HUES6 (cell line): ENCODE results near the gene EXOC6B.
"Not testable (repeated sequence)": the region's sequence is repeated elsewhere in the genome, so short reads cannot be mapped to it uniquely, and the experiment has no call there.

Source experiments
- H3K27ac ChIP-seq: 2 replicates; pipeline ENCODE4 v1.7.0; 2013; ENCODE audit warnings: low read depth, mild to moderate bottlenecking, low read length, inconsistent platforms
- H3K27me3 ChIP-seq: 2 replicates; pipeline ENCODE4 v1.6.1; 2013; ENCODE audit warnings: low read length; ENCODE audit not compliant: control insufficient read depth, insufficient read depth
- H3K36me3 ChIP-seq: 2 replicates; pipeline ENCODE4 v1.6.1; 2013; ENCODE audit warnings: low read length; ENCODE audit not compliant: control insufficient read depth, insufficient read depth
- H3K4me1 ChIP-seq: 2 replicates; pipeline ENCODE4 v1.6.1; 2013; ENCODE audit warnings: low read length; ENCODE audit not compliant: control insufficient read depth, insufficient read depth
- H3K4me3 ChIP-seq: 2 replicates; pipeline ENCODE4 v1.5.1; 2013; ENCODE audit warnings: low read depth, low read length
- H3K9ac ChIP-seq: one replicate; pipeline ENCODE4 v1.6.1; 2013; ENCODE audit warnings: mild to moderate bottlenecking, low read length
- H3K9me3 ChIP-seq: 2 replicates; pipeline ENCODE4 v1.6.1; 2013; ENCODE audit warnings: low read depth, low read length; ENCODE audit not compliant: control insufficient read depth, insufficient read depth

Gene EXOC6B

DNA sequence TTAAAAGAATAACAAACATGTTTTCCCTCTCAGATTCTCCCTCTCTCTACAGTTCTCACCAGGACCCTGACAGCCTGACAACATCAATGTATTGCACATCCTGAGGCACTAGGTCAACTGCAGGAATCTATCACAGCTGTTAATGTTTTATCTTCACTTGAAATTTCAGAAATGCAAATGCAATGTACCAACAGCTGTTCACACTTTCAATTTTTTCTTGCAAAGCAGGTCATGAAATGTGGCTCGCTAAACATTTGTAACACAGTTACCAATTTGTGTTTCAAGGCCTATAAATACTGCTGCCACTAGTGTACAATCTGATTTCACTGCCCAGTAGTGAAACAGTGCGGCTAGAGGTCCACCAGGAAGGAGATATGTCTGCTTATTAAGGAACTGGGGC lies 147.8 kb downstream of the EXOC6B start:
- Histone ChIP-seq H3K36me3 (no peaks in the 10 kb centered on the region), H3K9me3 (no peaks in the 10 kb centered on the region), H3K9ac (no peak overlapping the region), H3K27ac (no peak overlapping the region), H3K4me1 (no peaks in the 10 kb centered on the region), H3K27me3 (no peaks in the 10 kb centered on the region), H3K4me3 (no peak overlapping the region)

DNA sequence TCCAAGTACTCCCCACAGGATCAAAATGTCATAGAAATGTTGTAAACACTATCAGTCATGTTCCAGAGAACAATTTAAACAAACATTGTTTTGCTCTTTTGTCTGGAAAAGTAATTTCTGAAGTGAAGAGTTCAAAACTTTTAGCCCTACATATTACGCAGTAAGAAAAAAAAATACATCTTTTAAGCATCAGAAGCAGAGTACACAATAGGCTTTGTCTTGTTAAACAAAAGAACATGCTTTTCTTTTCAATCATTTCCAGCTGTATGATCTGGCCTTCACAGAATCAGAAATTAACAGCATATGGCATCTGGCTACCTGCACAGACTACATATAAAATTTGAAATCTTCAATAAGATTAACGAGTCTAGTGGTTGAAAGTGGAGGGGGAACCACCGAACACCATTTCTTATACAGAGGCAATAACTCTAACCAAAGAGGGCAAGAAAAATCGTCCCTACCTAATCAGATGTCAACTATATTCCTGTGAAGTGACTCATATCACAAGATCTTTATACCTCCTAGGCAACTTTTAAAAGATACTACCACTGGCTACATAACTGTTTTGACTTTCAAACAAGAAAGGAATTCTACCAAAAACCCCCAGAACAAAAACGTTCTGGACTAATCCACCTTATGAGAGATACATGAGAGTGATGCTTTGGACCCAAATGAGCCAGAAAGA lies 149.3 kb downstream of the EXOC6B start:
- no peaks in the 10 kb centered on the region for H3K36me3 ChIP-seq
- H3K27ac ChIP-seq = no peak overlapping the region
- no peaks in the 10 kb centered on the region for H3K27me3 ChIP-seq
- no peaks in the 10 kb centered on the region for H3K4me1 ChIP-seq
- H3K9me3 ChIP-seq = no peaks in the 10 kb centered on the region
- no peak overlapping the region for H3K4me3 ChIP-seq
- H3K9ac ChIP-seq = no peak overlapping the region

DNA sequence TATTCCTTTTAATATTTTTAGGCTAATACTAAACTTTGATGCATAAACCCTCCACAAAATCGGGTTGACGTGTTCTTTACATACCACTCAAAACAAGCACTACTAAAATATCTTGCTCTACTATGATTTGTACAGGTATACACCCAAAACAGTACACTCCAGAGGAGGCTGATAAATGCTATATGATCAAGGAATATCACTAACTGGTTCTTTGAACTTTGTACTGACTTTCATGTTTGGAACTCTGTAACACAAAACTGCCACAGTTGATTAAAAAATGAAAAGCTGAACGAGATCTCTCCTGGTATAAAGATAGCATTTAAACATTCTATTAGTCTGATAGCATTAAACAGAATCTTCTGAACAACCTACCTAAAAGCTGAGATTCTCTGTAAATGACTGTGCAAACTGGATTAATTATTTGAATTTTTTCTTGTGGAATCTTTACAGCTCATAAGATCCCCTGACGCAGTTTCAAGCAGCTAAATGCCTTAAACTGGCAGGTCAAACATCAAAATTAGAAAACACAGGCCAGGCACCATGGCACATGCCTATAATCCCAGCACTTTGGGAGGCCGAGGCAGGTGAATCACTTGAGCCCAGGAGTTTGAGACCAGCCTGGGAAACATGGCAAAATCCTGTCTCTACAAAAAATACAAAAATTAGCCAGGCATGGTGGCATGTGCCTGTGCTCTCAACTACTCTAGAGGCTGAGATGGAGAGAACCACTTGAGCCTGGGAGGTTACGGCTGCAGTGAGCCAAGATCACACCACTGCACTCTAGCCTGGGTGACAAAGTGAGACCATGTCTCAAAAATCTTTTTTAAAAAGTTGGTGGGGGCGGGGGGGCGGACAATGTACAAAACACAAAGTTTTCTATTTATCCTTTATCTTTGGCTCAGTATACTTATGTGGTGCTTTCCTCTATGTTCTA lies 150.6 kb downstream of the EXOC6B start:
- H3K4me3 ChIP-seq = no peak overlapping the region
- H3K9me3 ChIP-seq = no peaks in the 10 kb centered on the region
- H3K36me3 ChIP-seq = no peaks in the 10 kb centered on the region
- H3K27me3 ChIP-seq = no peaks in the 10 kb centered on the region
- H3K4me1 ChIP-seq = no peaks in the 10 kb centered on the region
- no peak overlapping the region for H3K27ac ChIP-seq
- H3K9ac ChIP-seq = no peak overlapping the region

DNA sequence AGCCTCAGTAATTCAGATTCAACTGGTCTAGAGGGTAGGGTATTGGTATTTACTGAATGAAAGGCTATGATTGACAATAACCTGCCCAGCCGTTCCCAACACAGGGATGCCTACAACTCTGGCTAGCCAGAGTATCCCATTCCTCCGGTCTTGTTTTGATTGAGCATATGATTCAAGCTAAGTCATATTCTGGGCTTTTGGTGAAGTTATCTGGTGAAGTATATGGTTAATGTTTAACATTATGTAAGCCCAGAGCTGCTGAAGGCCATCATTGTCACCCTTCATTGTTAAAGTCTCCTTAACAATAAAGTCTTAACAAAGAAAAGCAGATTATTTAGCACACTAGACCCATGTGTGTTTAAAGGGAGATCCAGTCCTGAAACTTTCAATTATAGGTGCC lies 152.6 kb downstream of the EXOC6B start:
- Histone ChIP-seq H3K9ac (no peak overlapping the region), H3K36me3 (no peaks in the 10 kb centered on the region), H3K4me1 (no peaks in the 10 kb centered on the region), H3K9me3 (no peaks in the 10 kb centered on the region), H3K27ac (no peak overlapping the region), H3K4me3 (no peak overlapping the region), H3K27me3 (no peaks in the 10 kb centered on the region)

DNA sequence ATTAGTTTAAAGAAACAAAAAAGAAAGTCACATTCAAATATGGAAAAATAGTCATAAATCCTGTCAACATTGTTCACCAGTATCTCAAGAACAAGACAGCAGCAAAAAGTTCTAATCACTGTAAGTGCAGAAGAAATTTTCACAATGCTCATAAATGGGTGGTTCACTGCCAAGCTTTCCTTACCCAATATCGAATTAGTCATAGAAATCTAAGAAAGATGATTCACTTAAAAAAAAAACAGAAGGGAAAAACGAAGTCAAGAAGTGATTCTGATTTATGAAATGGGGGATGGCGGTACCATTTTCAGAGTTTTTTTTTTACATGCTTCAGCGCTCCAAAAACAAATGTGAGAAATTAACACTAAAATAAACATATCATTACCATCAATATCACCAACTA lies 156.7 kb downstream of the EXOC6B start:
- H3K4me3 ChIP-seq = no peak overlapping the region
- H3K9me3 ChIP-seq = 0 out of 2 replicates have a peak, but pooled peaks cover 6% of the 10 kb centered on the region
- no peak overlapping the region for H3K9ac ChIP-seq
- no peaks in the 10 kb centered on the region for H3K27me3 ChIP-seq
- H3K4me1 ChIP-seq = no peaks in the 10 kb centered on the region
- H3K27ac ChIP-seq = no peak overlapping the region
- no peaks in the 10 kb centered on the region for H3K36me3 ChIP-seq

DNA sequence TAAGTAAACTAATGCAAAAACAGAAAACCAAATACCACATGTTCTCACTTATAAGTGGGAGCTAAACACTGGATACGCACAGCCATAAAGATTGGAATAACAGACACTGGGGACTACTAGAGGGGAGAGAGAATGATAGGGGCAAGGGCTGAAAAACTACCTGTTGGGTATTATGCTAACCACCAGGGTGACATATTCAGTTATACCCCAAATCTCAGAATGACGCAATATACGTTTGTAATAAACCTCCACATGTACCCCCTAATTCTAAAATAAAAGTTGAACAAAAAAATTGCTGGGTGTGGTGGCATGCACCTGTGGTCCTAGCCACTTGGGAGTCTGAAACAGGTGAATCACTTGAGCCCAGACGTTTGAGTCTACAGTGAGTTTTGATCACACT lies 157.2 kb downstream of the EXOC6B start:
- H3K9me3 ChIP-seq = 0 out of 2 replicates have a peak, but pooled peaks cover 6% of the 10 kb centered on the region
- H3K36me3 ChIP-seq = no peaks in the 10 kb centered on the region
- H3K9ac ChIP-seq = no peak overlapping the region
- no peaks in the 10 kb centered on the region for H3K4me1 ChIP-seq
- H3K4me3 ChIP-seq = no peak overlapping the region
- H3K27me3 ChIP-seq = no peaks in the 10 kb centered on the region
- no peak overlapping the region for H3K27ac ChIP-seq

DNA sequence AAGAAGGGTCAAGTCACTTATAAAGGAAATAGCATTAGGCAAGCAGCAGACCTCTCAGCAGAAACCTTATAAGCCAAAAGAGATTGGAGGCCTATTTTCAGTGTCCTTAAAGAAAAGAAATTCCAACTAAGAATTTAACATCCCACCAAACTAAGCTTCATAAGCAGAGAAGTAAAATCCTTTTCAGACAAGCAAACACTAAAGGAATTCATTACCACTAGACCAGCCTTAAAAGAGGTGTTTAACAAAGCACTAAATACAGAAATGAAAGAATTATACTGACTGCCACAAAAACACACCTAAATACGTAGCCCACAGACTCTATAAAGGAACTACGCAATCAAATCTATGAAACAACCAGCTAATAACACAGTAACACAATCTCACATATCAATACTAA lies 160.4 kb downstream of the EXOC6B start:
- Histone ChIP-seq H3K27ac (no peak overlapping the region), H3K27me3 (no peaks in the 10 kb centered on the region), H3K9me3 (0 out of 2 replicates have a peak, but pooled peaks cover 6% of the 10 kb centered on the region), H3K4me3 (no peak overlapping the region), H3K36me3 (no peaks in the 10 kb centered on the region), H3K9ac (no peak overlapping the region), H3K4me1 (no peaks in the 10 kb centered on the region)

DNA sequence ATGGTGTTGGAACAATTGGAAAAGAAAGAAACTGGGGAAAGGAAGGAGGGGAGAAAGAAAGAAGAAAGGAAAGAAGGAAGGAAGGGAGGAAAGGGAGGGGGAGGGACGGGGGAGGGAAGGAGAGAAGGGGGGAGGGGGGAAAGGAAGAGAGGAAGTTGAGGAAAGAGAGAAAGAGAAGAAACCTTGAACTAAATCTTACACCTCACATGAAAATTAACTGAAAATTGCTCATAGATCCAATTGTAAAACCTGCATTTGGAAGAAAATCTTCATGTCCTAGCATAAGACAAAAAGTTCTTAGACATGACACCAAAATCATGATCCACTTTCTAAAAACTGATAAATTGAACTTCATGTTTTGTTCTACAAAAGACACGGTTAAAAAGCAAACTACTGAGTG lies 163.8 kb downstream of the EXOC6B start:
- Histone ChIP-seq H3K9me3 (0 out of 2 replicates have a peak, but pooled peaks cover 3% of the 10 kb centered on the region), H3K4me1 (no peaks in the 10 kb centered on the region), H3K36me3 (no peaks in the 10 kb centered on the region), H3K4me3 (no peak overlapping the region), H3K27me3 (no peaks in the 10 kb centered on the region), H3K9ac (no peak overlapping the region), H3K27ac (no peak overlapping the region)

DNA sequence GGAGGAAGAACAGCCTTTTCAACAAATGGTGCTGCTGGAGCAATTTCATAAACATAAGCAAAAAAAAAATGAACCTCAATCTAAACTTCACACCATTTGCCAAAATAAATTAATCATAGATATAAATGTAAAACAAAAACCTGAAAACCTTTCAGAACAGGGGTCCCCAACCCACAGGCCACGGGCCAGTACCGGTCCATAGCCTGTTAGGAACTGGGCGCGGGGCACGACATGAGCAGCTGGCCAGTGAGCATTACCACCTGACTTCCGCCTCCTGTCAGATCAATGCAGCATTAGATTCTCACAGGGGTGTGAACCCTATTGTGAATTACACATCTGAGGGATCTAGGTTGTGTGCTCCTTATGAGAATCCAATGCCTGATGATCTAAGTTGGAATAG lies 176.0 kb downstream of the EXOC6B start:
- no peaks in the 10 kb centered on the region for H3K4me1 ChIP-seq
- no peak overlapping the region for H3K9ac ChIP-seq
- H3K9me3 ChIP-seq = no peaks in the 10 kb centered on the region
- H3K4me3 ChIP-seq = no peak overlapping the region
- no peak overlapping the region for H3K27ac ChIP-seq
- H3K27me3 ChIP-seq = no peaks in the 10 kb centered on the region
- no peaks in the 10 kb centered on the region for H3K36me3 ChIP-seq

DNA sequence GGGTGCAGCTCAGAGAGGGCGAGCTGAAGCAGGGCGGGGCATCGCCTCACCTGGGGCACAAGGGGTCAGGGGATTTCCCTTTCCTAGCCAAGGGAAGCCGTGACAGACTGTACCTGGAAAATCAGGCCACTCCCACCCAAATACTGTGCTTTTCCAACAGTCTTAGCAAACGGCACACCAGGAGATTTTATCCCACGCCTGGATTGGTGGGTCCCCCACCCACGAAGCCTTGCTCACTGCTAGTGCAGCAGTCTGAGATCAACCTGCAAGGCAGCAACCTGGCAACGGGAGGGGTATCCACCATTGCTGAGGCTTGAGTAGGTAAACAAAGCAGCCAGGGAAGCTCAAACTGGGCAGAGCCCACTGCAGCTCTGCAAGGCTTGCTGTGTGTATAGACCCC lies 184.6 kb downstream of the EXOC6B start:
- not testable (repeated sequence) for H3K4me1 ChIP-seq, H3K27me3 ChIP-seq, H3K9ac ChIP-seq, H3K27ac ChIP-seq, H3K4me3 ChIP-seq, H3K36me3 ChIP-seq
- H3K9me3 ChIP-seq = peaks cover 11% of the 10 kb centered on the region; the same call in 1 of the 2 replicates

DNA sequence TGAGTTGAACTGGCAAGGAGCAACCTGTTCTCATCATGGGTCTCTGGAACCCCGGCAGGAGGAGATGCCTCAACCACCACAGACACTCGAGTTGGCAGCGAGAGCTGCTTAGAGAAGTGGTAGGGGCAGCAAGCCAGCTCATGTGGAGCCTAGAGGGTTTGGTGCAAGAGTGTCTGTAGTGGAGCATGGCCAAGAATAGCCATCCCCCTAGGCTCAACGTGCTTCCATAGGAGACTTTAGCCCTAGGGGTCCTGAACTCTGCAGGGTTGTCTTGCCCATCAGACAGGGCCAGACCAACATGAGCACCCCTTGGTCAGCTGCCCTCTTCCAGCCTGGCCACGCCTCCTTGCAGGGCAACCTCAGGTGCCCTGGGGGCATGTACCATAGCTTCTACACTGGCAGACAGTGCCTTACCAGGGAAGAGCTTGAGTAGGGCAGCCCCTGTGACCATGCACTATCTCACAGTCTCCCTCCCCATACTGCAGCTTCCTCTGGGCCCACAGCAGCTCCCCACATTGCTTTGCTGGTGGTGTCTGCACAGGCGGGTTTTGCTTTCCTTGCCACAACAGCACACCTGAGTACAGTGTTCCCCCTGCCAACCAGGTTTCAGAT lies 187.1 kb downstream of the EXOC6B start:
- Histone ChIP-seq H3K27ac (no peak overlapping the region), H3K9me3 (peaks cover 11% of the 10 kb centered on the region; the same call in 1 of the 2 replicates), H3K4me3 (no peak overlapping the region), H3K9ac (no peak overlapping the region), H3K4me1 (no peaks in the 10 kb centered on the region), H3K36me3 (no peaks in the 10 kb centered on the region), H3K27me3 (no peaks in the 10 kb centered on the region)
